Nephron progenitor cell (in vitro differentiated cells): Measurements from ENCODE around the gene PCBP3.
"Not testable (repeated sequence)": the region's sequence is repeated elsewhere in the genome, so short reads cannot be mapped to it uniquely, and the experiment has no call there.

Experiments
- DNase-seq: peaks from one replicate; pipeline ENCODE4 v3.0.0; 2021
- H3K27ac Mint-ChIP-seq: 2 replicates; pipeline ENCODE4 v1.8.0; 2021; ENCODE audit warnings: mild to moderate bottlenecking, moderate library complexity, mixed read lengths
- H3K27me3 Mint-ChIP-seq: 2 replicates; pipeline ENCODE4 v1.8.0; 2021; ENCODE audit warnings: mild to moderate bottlenecking, low read depth, mixed read lengths; ENCODE audit not compliant: poor library complexity
- H3K36me3 Mint-ChIP-seq: 2 replicates; pipeline ENCODE4 v1.8.0; 2021; ENCODE audit warnings: low read depth, mixed read lengths
- H3K4me1 Mint-ChIP-seq: 2 replicates; pipeline ENCODE4 v1.8.0; 2021; ENCODE audit warnings: mixed read lengths
- H3K4me3 Mint-ChIP-seq: 2 replicates; pipeline ENCODE4 v1.8.0; 2021; ENCODE audit warnings: mild to moderate bottlenecking, moderate library complexity, mixed read lengths
- H3K9me3 Mint-ChIP-seq: 2 replicates; pipeline ENCODE4 v1.8.0; 2021; ENCODE audit warnings: mild to moderate bottlenecking, moderate library complexity, mixed read lengths
- TF ChIP-seq, protein P1 (sequence below): fragments of 200-600 bp; sonication (generic); IDR thresholded peaks from 2 replicates; pipeline ENCODE4 v1.5.0; 2021; ENCODE audit warnings: antibody characterized with exemption

Gene PCBP3

DNA sequence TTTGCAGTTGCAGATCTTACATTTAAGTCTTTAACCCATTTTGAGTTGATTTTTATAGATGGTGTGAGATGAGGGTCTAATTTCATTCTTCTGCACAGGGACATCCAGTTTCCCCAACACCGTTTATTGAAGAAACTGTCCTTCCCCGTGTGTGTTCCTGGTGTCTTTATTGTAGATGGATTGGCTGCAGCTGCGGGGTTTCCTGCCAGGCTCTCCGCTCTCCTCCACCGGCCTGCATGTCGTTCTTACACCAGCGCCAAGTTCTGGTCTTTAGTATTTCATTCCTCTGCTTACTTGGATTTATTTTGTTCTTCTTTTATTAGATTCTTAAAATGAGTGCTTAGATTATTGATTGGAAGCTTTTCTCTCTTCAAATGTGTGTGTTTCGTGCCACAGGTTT lies 239.1 kb downstream of the PCBP3 start:
- Mint-ChIP-seq H3K9me3 (no peaks in the 10 kb centered on the region), H3K27me3 (peaks cover 47% of the 10 kb centered on the region), H3K27ac (peak overlapping the region; percentile 27), H3K4me3 (no peak overlapping the region), H3K36me3 (no peaks in the 10 kb centered on the region), H3K4me1 (peaks cover 36% of the 10 kb centered on the region)
- TF ChIP-seq, protein P1, sequence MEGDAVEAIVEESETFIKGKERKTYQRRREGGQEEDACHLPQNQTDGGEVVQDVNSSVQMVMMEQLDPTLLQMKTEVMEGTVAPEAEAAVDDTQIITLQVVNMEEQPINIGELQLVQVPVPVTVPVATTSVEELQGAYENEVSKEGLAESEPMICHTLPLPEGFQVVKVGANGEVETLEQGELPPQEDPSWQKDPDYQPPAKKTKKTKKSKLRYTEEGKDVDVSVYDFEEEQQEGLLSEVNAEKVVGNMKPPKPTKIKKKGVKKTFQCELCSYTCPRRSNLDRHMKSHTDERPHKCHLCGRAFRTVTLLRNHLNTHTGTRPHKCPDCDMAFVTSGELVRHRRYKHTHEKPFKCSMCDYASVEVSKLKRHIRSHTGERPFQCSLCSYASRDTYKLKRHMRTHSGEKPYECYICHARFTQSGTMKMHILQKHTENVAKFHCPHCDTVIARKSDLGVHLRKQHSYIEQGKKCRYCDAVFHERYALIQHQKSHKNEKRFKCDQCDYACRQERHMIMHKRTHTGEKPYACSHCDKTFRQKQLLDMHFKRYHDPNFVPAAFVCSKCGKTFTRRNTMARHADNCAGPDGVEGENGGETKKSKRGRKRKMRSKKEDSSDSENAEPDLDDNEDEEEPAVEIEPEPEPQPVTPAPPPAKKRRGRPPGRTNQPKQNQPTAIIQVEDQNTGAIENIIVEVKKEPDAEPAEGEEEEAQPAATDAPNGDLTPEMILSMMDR = no peak
- no peak for DNase-seq

DNA sequence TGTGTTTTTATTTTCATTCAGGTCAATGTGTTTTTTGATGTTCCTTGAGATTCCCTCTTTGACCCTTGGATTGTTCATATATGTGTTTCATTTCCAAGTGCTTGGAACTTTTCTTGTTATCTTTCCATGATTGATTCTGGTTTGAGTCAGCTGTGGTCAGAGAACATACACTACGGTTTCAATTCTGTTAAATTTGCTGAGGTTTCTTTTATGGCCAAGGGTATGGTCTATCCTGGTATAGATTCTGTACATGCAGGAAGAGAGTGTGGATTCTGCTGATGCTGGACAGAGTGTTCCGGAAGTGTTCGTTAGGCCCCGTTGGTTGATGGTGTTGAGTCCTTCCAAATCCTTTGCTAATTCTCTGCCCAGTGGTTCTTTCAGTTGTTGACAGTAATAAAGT lies 239.6 kb downstream of the PCBP3 start:
- TF ChIP-seq, protein P1 = no peak
- H3K27me3 Mint-ChIP-seq = peaks cover 49% of the 10 kb centered on the region
- H3K27ac Mint-ChIP-seq = no peak overlapping the region
- peaks cover 34% of the 10 kb centered on the region for H3K4me1 Mint-ChIP-seq
- H3K9me3 Mint-ChIP-seq = no peaks in the 10 kb centered on the region
- no peak for DNase-seq
- H3K36me3 Mint-ChIP-seq = no peaks in the 10 kb centered on the region
- H3K4me3 Mint-ChIP-seq = no peak overlapping the region

DNA sequence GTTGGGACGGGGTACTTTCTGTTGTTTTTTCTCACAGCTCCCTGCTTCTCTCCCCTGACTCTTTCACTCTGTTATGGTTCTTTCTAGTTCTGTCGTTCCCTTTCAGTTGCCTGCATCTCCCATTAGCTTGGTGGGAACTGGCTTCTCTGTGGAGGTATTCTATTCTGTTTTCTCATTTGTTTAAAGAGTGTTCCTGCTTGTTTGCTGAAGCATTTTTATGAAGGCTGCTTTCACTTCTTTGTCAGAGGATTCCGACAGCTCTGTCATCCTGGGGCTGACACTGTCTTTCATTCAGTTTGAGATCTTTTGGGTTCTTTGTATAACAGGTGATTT lies 242.0 kb downstream of the PCBP3 start:
- H3K36me3 Mint-ChIP-seq = no peaks in the 10 kb centered on the region
- TF ChIP-seq, protein P1 = no peak
- no peak for DNase-seq
- H3K27ac Mint-ChIP-seq = no peak overlapping the region
- peaks cover 35% of the 10 kb centered on the region for H3K4me1 Mint-ChIP-seq
- no peaks in the 10 kb centered on the region for H3K9me3 Mint-ChIP-seq
- H3K27me3 Mint-ChIP-seq = peaks cover 37% of the 10 kb centered on the region
- no peak overlapping the region for H3K4me3 Mint-ChIP-seq

DNA sequence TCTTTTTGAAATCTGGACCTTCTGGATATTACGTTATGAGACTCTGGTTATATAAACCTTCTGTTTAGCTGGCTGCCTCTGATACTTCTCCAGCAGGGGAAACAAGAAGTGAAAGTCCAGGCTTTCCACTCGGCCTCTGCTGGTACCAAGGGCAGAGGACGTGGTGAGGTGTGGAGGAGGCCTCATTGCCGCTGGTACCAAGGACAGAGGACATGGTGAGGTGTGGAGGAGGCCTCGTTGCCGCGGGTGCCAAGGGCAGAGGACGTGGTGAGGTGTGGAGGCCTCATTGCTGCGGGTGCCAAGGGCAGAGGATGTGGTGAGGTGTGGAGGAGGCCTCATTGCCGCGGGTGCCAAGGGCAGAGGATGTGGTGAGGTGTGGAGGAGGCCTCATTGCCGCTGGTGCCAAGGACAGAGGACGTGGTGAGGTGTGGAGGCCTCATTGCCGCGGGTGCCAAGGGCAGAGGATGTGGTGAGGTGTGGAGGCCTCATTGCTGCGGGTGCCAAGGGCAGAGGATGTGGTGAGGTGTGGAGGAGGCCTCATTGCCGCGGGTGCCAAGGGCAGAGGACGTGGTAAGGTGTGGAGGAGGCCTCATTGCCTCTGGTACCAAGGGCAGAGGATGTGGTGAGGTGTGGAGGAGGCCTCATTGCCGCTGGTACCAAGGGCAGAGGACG lies 242.5 kb downstream of the PCBP3 start:
- Mint-ChIP-seq H3K27me3 (peaks cover 42% of the 10 kb centered on the region), H3K4me1 (peaks cover 39% of the 10 kb centered on the region)
- not testable (repeated sequence) for H3K9me3 Mint-ChIP-seq, H3K4me3 Mint-ChIP-seq, H3K27ac Mint-ChIP-seq, H3K36me3 Mint-ChIP-seq, DNase-seq

DNA sequence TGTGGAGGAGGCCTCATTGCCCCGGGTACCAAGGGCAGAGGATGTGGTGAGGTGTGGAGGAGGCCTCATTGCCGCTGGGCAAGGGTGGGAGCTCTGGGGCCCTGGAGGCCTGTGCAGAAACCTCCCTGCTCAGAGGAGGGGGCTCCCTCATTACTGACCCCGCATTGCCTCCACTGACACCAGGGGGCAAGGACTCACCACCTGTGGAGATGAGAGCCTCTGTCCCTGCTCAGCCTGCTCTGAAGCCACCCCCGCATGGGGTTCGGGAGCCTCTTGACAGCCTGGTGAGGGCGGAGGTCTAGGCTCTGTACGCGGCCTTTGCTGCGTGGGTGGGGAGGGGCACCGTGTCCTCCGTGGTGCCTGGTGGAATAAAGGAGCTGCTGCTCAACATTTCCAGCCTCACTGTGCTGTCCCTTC lies 243.1 kb downstream of the PCBP3 start:
- DNase-seq = no peak
- Mint-ChIP-seq H3K4me1 (peaks cover 45% of the 10 kb centered on the region), H3K27me3 (peaks cover 43% of the 10 kb centered on the region), H3K36me3 (no peaks in the 10 kb centered on the region), H3K27ac (no peak overlapping the region), H3K4me3 (no peak overlapping the region), H3K9me3 (no peaks in the 10 kb centered on the region)
- TF ChIP-seq, protein P1 = no peak

DNA sequence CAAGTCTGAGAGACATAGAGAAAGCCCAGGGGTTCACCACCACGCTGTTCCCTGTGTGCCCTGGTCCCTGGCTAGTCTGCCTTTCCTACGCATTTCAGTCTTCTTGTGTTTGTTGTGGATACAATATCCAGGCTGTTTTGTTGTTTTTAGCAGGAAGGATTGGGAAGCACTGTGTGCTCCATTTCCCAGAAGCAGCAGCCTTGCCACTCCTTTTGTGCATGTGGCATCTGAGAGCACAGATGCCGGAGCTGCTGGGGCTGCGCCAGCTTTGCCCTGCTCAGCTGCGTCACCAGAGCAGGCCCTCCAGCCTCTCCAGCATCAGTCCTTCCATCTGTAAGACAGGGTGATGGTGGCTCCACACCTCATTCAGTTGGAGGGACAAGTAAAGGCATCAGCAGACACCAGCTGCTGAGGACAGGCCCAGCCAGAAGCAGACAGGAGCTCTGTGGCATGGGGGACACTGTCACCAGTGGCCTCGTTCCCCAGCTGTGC lies 243.6 kb downstream of the PCBP3 start:
- Mint-ChIP-seq H3K27me3 (peaks cover 44% of the 10 kb centered on the region), H3K27ac (no peak overlapping the region), H3K36me3 (no peaks in the 10 kb centered on the region), H3K4me3 (no peak overlapping the region), H3K4me1 (peaks cover 50% of the 10 kb centered on the region), H3K9me3 (no peaks in the 10 kb centered on the region)
- DNase-seq = no peak
- TF ChIP-seq, protein P1 = no peak
